ENCODE data around the gene PLPP7. TPM values are rescaled to one million over a fixed set of nuclear protein-coding genes. Genes with fewer than 3 reads are reported as not detected.

Gene PLPP7
- total RNA-seq, 4 donors from 2014 or later = 1.1 to 2.9 (median 2.7) TPM

- intact Hi-C loops (cut with DNase I) = no loop called here
- 36 to 40% methylated on average over 11 to 18 of the region's 20 CpGs for WGBS, 2 donors
These were observed 21.5 kb downstream of the PLPP7 start for GRCh38 chr9:131310833-131311554.

GRCh38 chr9:131312246-131312645 lies 22.7 kb downstream of the PLPP7 start:
- no peak overlapping the region for H3K27ac ChIP-seq
- 93% methylated on average over 9 of the region's 9 CpGs for WGBS, 2 donors

More at GRCh38 chr9:131310833-131311554, 21.5 kb downstream of the PLPP7 start:
- Histone ChIP-seq H3K36me3 (no peaks in the 10 kb centered on the region), H3K27ac (no peak overlapping the region), H3K9me3 (no peaks in the 10 kb centered on the region), H3K4me3 (replicated peaks in 1 of 3) (no peak overlapping the region), H3K4me1 (no peaks in the 10 kb centered on the region), H3K27me3 (no peaks in the 10 kb centered on the region)
- TF ChIP-seq POLR2A (IDR thresholded peaks at IDR 0.05) (no peak), CTCF (IDR thresholded peaks at IDR 0.05) (no peak)
- peak in 1 of 2 donors; percentile 12 for DNase-seq

GRCh38 chr9:131312822-131313770 lies 23.6 kb downstream of the PLPP7 start:
- intact Hi-C loops (cut with DNase I) = no loop called here
- no peaks in the 10 kb centered on the region for H3K4me1 ChIP-seq
- no peak for TF ChIP-seq POLR2A (IDR thresholded peaks at IDR 0.05)
- no peak for TF ChIP-seq CTCF (IDR thresholded peaks at IDR 0.05)
- no peak overlapping the region for H3K27ac ChIP-seq
- WGBS, 2 donors = 90 to 91% methylated on average over 28 of the region's 28 CpGs
- H3K36me3 ChIP-seq = no peaks in the 10 kb centered on the region
- no peak overlapping the region for H3K4me3 ChIP-seq (replicated peaks in 1 of 3)
- no peak for DNase-seq
- H3K27me3 ChIP-seq = no peaks in the 10 kb centered on the region
- no peaks in the 10 kb centered on the region for H3K9me3 ChIP-seq

More at GRCh38 chr9:131312246-131312645, 22.7 kb downstream of the PLPP7 start:
- Histone ChIP-seq H3K4me1 (no peaks in the 10 kb centered on the region), H3K27me3 (no peaks in the 10 kb centered on the region), H3K36me3 (no peaks in the 10 kb centered on the region), H3K4me3 (replicated peaks in 1 of 3) (no peak overlapping the region), H3K9me3 (no peaks in the 10 kb centered on the region)
- DNase-seq = no peak
- intact Hi-C loops (cut with DNase I) = no loop called here
- TF ChIP-seq CTCF (IDR thresholded peaks at IDR 0.05) (no peak), POLR2A (IDR thresholded peaks at IDR 0.05) (no peak)

GRCh38 chr9:131318231-131319085 lies 28.9 kb downstream of the PLPP7 start:
- H3K36me3 ChIP-seq = no peaks in the 10 kb centered on the region
- 80 to 83% methylated on average over 23 of the region's 23 CpGs for WGBS, 2 donors
- TF ChIP-seq POLR2A (IDR thresholded peaks at IDR 0.05) (no peak), CTCF (IDR thresholded peaks at IDR 0.05) (no peak)
- no peak overlapping the region for H3K27ac ChIP-seq
- H3K9me3 ChIP-seq = no peaks in the 10 kb centered on the region
- no peaks in the 10 kb centered on the region for H3K4me1 ChIP-seq
- intact Hi-C loops (cut with DNase I) = no loop called here
- H3K27me3 ChIP-seq = no peaks in the 10 kb centered on the region
- no peak for DNase-seq
- H3K4me3 ChIP-seq (replicated peaks in 1 of 3) = no peak overlapping the region
